ENCODE results near the gene FKBP10.
A peak's percentile ranks its signal among the peaks of the same experiment; 100 is the strongest.

FKBP10 gene

GRCh38 chr17:41784207-41784744, 28.5 kb upstream of the FKBP10 start:
- DNase-seq (ENCODE audit: low spot score), result no peak

- DNase-seq (ENCODE audit: low spot score), result no peak
Observed at GRCh38 chr17:41785091-41785858, 27.5 kb upstream of the FKBP10 start.

- no peak for DNase-seq (ENCODE audit: low spot score)
Observed at GRCh38 chr17:41785859-41786226, 27.0 kb upstream of the FKBP10 start.

- peak; percentile 100 for DNase-seq (ENCODE audit: low spot score)
Observed at GRCh38 chr17:41786227-41787020, 26.4 kb upstream of the FKBP10 start, which contains the start of gene JUP. Gene JUP, minus strand, starts transcription at chr17:41786711. Its CDS starts 14,857 bp downstream, at chr17:41771854.

- DNase-seq (ENCODE audit: low spot score), result no peak
Observed at GRCh38 chr17:41787021-41787418, 25.8 kb upstream of the FKBP10 start.

- DNase-seq (ENCODE audit: low spot score), result no peak
Observed at GRCh38 chr17:41792845-41793783, 19.7 kb upstream of the FKBP10 start.

GRCh38 chr17:41793784-41794539, 18.8 kb upstream of the FKBP10 start:
- no peak for DNase-seq (ENCODE audit: low spot score)

- DNase-seq (ENCODE audit: low spot score), result no peak
Observed at GRCh38 chr17:41794540-41794975, 18.2 kb upstream of the FKBP10 start.

GRCh38 chr17:41796121-41796895, 16.5 kb upstream of the FKBP10 start:
- DNase-seq (ENCODE audit: low spot score), result no peak

- no peak for DNase-seq (ENCODE audit: low spot score)
Observed at GRCh38 chr17:41797377-41797776, 15.4 kb upstream of the FKBP10 start.

GRCh38 chr17:41799366-41799765, 13.4 kb upstream of the FKBP10 start:
- no peak for DNase-seq (ENCODE audit: low spot score)

- no peak for DNase-seq (ENCODE audit: low spot score)
Observed at GRCh38 chr17:41800601-41801373, 12.0 kb upstream of the FKBP10 start.

GRCh38 chr17:41801374-41802271, 11.2 kb upstream of the FKBP10 start:
- peak; percentile 91 for DNase-seq (ENCODE audit: low spot score)

- DNase-seq (ENCODE audit: low spot score), result peak; percentile 79
Observed at GRCh38 chr17:41803049-41804020, 9.5 kb upstream of the FKBP10 start.

- no peak for DNase-seq (ENCODE audit: low spot score)
Observed at GRCh38 chr17:41806685-41807445, 5.9 kb upstream of the FKBP10 start.

Measured in D341Med (cell line).